HEK293 (cell line): ENCODE results near the gene SCN4A.
"Not testable (repeated sequence)": the region's sequence is repeated elsewhere in the genome, so short reads cannot be mapped to it uniquely, and the experiment has no call there.

ENCODE experiments used
- CTCF ChIA-PET: fragments of 350-600 bp; formaldehyde crosslinking; extraction: SDS; loops from one replicate; lab custom pipeline; 2021; ENCODE audit warnings: antibody characterized with exemption; lab: Yijun Ruan, JAX
- POLR2A ChIA-PET: fragments of 300-600 bp; formaldehyde crosslinking; extraction: SDS; loops from one replicate; lab custom pipeline; 2020; ENCODE audit warnings: antibody characterized with exemption, inconsistent platforms; lab: Yijun Ruan, JAX
- H3K27ac ChIP-seq: fragments of 200-500 bp; sonication (Bioruptor generic); 2 replicates; pipeline ENCODE4 v1.5.1; 2014; ENCODE audit warnings: low read depth, low read length, control low read depth, inconsistent platforms; ENCODE audit errors: extremely low read depth
- H3K36me3 ChIP-seq, 2 experiments: fragments of 200-500 bp in 1 of 2; sonication (Bioruptor generic) in 1 of 2; 1 replicate in 1 of 2; 2 replicates in 1 of 2; pipeline ENCODE4 v1.5.1; 2014 to 2017; ENCODE audit warnings: inconsistent platforms in 2 of 2, low read length in 2 of 2; ENCODE audit not compliant: control insufficient read depth in 2 of 2, insufficient read depth in 1 of 2
- H3K4me1 ChIP-seq: fragments of 200-500 bp; sonication (Bioruptor generic); 2 replicates; pipeline ENCODE4 v1.5.1; 2014; ENCODE audit warnings: mild to moderate bottlenecking, low read length, inconsistent platforms; ENCODE audit not compliant: control insufficient read depth, insufficient read depth
- H3K4me3 ChIP-seq: 2 replicates; pipeline ENCODE4 v1.5.1; 2011; ENCODE audit warnings: low read depth, mild to moderate bottlenecking, control low read depth, low read length, moderate library complexity
- H3K9me3 ChIP-seq: fragments of 200-500 bp; sonication (Bioruptor generic); 2 replicates; pipeline ENCODE4 v1.5.1; 2014; ENCODE audit warnings: low read depth, low read length, inconsistent platforms; ENCODE audit not compliant: control insufficient read depth, insufficient read depth
- KLF1 ChIP-seq: fragments of 450-650 bp; formaldehyde crosslinking; IDR thresholded peaks from 2 replicates; pipeline ENCODE4 v1.5.1; 2016; ENCODE audit warnings: missing biosample characterization, missing genetic modification characterization
- KLF9 ChIP-seq: fragments of 450-650 bp; formaldehyde crosslinking; IDR thresholded peaks from 2 replicates; pipeline ENCODE4 v1.5.1; 2016; ENCODE audit warnings: missing biosample characterization, missing genetic modification characterization, low read depth
- OSR2 ChIP-seq: fragments of 450-650 bp; formaldehyde crosslinking; IDR thresholded peaks from 2 replicates; pipeline ENCODE4 v1.5.1; 2016; ENCODE audit warnings: missing biosample characterization, missing genetic modification characterization
- ZBTB20 ChIP-seq: fragments of 450-650 bp; formaldehyde crosslinking; IDR thresholded peaks from 2 replicates; pipeline ENCODE4 v1.5.1; 2016; ENCODE audit warnings: missing biosample characterization, missing genetic modification characterization
- ZFHX2 ChIP-seq: fragments of 450-650 bp; formaldehyde crosslinking; conservative IDR thresholded peaks from 2 replicates; pipeline ENCODE4 v1.5.1; 2016; ENCODE audit warnings: missing biosample characterization, missing genetic modification characterization
- ZFP37 ChIP-seq: fragments of 450-650 bp; formaldehyde crosslinking; IDR thresholded peaks from 2 replicates; pipeline ENCODE4 v1.5.1; 2016; ENCODE audit warnings: missing biosample characterization, missing genetic modification characterization
- ZIC2 ChIP-seq: fragments of 450-650 bp; formaldehyde crosslinking; IDR thresholded peaks from 2 replicates; pipeline ENCODE4 v1.5.1; 2016; ENCODE audit warnings: missing biosample characterization, missing genetic modification characterization
- ZNF121 ChIP-seq: fragments of 450-650 bp; formaldehyde crosslinking; IDR thresholded peaks from 2 replicates; pipeline ENCODE4 v1.5.1; 2016; ENCODE audit warnings: missing biosample characterization, missing genetic modification characterization
- ZNF169 ChIP-seq: fragments of 450-650 bp; formaldehyde crosslinking; IDR thresholded peaks from 2 replicates; pipeline ENCODE4 v1.5.1; 2016; ENCODE audit warnings: missing biosample characterization, missing genetic modification characterization
- ZNF366 ChIP-seq: fragments of 450-650 bp; formaldehyde crosslinking; conservative IDR thresholded peaks from 2 replicates; pipeline ENCODE4 v1.5.1; 2016; ENCODE audit warnings: missing biosample characterization, missing genetic modification characterization
- ZNF548 ChIP-seq: fragments of 450-650 bp; formaldehyde crosslinking; IDR thresholded peaks from 2 replicates; pipeline ENCODE4 v1.5.1; 2016; ENCODE audit warnings: missing biosample characterization, missing genetic modification characterization
- ZNF558 ChIP-seq: fragments of 450-650 bp; formaldehyde crosslinking; IDR thresholded peaks from 2 replicates; pipeline ENCODE4 v1.5.1; 2016; ENCODE audit warnings: missing biosample characterization, missing genetic modification characterization
- ZSCAN30 ChIP-seq: fragments of 450-650 bp; IDR thresholded peaks from 2 replicates; pipeline ENCODE4 v1.5.1; 2018; ENCODE audit warnings: missing biosample characterization, mild to moderate bottlenecking, missing genetic modification characterization, moderate library complexity
- TF ChIP-seq, protein P1 (sequence below): fragments of 450-650 bp; formaldehyde crosslinking; IDR thresholded peaks from 2 replicates; pipeline ENCODE4 v1.5.1; 2016; ENCODE audit warnings: missing biosample characterization, missing genetic modification characterization
- TF ChIP-seq, protein P2 (sequence below): fragments of 450-650 bp; formaldehyde crosslinking; IDR thresholded peaks from 2 replicates; pipeline ENCODE4 v1.5.1; 2016; ENCODE audit warnings: missing biosample characterization, missing genetic modification characterization
- TF ChIP-seq, protein P3 (sequence below): fragments of 450-650 bp; formaldehyde crosslinking; IDR thresholded peaks from 2 replicates; pipeline ENCODE4 v1.5.1; 2016; ENCODE audit warnings: missing biosample characterization, missing genetic modification characterization
- TF ChIP-seq, protein P4 (sequence below): fragments of 450-650 bp; formaldehyde crosslinking; IDR thresholded peaks from 2 replicates; pipeline ENCODE4 v1.5.1; 2017; ENCODE audit warnings: missing biosample characterization, mild to moderate bottlenecking, missing genetic modification characterization, moderate library complexity
- TF ChIP-seq, protein P5 (sequence below): fragments of 450-650 bp; formaldehyde crosslinking; IDR thresholded peaks from 2 replicates; pipeline ENCODE4 v1.5.1; 2016; ENCODE audit warnings: missing biosample characterization, missing genetic modification characterization
- TF ChIP-seq, protein P6 (sequence below): fragments of 450-650 bp; formaldehyde crosslinking; IDR thresholded peaks from 2 replicates; pipeline ENCODE4 v1.5.1; 2017; ENCODE audit warnings: missing biosample characterization, missing genetic modification characterization

SCN4A gene

DNA sequence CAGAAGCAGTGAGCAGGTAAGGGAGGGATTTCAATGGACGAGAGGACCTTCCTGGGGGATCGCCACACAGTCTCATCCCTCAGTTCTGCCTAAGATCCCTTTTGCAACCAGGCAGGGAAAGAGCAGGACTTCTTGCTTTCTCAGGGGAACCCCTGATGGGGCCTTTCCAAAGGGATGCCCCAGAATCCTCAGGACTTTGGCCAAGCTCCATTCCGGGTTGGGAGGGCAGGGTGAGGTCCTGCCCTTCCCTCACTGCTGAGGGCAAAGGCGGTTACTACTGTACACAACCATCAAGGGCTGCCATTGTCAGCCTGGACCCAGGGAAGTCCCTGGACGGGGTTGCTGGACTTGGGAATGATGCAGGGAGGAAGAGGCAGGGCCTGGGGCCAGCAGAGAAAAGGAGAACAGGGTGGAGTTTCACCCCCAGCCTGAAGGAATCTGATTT is 35.1 kb upstream of the SCN4A start (continued):
- TF ChIP-seq, protein P1, sequence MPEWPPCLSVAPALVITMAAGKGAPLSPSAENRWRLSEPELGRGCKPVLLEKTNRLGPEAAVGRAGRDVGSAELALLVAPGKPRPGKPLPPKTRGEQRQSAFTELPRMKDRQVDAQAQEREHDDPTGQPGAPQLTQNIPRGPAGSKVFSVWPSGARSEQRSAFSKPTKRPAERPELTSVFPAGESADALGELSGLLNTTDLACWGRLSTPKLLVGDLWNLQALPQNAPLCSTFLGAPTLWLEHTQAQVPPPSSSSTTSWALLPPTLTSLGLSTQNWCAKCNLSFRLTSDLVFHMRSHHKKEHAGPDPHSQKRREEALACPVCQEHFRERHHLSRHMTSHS, result no peak
- TF ChIP-seq ZNF121 (tag by site-specific recombination), result no peak
- TF ChIP-seq, protein P2, sequence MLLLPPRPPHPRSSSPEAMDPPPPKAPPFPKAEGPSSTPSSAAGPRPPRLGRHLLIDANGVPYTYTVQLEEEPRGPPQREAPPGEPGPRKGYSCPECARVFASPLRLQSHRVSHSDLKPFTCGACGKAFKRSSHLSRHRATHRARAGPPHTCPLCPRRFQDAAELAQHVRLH (tag by site-specific recombination), result no peak
- TF ChIP-seq, protein P3, sequence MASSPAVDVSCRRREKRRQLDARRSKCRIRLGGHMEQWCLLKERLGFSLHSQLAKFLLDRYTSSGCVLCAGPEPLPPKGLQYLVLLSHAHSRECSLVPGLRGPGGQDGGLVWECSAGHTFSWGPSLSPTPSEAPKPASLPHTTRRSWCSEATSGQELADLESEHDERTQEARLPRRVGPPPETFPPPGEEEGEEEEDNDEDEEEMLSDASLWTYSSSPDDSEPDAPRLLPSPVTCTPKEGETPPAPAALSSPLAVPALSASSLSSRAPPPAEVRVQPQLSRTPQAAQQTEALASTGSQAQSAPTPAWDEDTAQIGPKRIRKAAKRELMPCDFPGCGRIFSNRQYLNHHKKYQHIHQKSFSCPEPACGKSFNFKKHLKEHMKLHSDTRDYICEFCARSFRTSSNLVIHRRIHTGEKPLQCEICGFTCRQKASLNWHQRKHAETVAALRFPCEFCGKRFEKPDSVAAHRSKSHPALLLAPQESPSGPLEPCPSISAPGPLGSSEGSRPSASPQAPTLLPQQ, result no peak
- TF ChIP-seq ZBTB20 (tag by site-specific recombination), result no peak
- TF ChIP-seq ZNF558 (tag by site-specific recombination), result no peak
- no peak for TF ChIP-seq ZNF548 (tag by site-specific recombination)

DNA sequence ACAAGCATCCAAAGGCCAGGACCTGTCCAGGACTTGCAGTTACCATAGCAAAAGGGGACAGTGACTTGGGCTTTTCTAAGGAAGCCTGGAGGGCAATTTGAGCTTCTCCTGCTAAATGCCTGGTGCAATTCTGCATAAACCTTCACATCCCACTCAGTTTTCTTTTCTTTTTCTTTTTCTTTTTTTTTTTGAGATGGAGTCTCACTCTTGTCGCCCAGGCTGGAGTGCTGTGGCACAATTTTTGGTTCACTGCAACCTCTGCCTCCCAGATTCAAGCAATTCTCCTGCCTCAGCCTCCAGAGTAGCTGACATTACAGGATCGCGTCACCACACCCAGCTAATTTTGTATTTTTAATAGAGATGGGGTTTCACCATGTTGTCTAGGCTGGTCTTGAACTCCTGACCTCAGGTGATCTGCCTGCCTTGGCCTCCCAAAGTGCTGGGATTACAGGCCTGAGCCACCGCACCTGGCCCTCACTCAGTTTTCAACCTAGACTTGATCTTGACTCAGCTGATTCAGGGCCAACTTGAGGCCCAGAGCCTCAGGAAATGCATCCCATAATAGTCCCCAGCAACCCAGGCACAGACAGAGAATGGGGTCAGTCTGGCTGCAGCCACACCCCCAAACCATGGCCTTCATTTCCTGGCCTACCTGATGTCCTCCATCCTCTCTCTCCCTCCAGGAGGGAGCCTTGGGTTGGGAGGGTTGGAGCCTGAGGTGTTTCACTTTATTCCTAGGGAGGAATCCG is 34.5 kb upstream of the SCN4A start:
- H3K27ac ChIP-seq, H3K36me3 ChIP-seq, H3K9me3 ChIP-seq, POLR2A ChIA-PET, H3K4me3 ChIP-seq, H3K4me1 ChIP-seq: not testable (repeated sequence)
- CTCF ChIA-PET, result interaction anchor here (1.0 to 2.3 kb wide), 3 partner anchors 18 to 133 kb away, joined by 3 to 10 read pairs (median 3); no protein-coding TSS in a partner anchor

DNA sequence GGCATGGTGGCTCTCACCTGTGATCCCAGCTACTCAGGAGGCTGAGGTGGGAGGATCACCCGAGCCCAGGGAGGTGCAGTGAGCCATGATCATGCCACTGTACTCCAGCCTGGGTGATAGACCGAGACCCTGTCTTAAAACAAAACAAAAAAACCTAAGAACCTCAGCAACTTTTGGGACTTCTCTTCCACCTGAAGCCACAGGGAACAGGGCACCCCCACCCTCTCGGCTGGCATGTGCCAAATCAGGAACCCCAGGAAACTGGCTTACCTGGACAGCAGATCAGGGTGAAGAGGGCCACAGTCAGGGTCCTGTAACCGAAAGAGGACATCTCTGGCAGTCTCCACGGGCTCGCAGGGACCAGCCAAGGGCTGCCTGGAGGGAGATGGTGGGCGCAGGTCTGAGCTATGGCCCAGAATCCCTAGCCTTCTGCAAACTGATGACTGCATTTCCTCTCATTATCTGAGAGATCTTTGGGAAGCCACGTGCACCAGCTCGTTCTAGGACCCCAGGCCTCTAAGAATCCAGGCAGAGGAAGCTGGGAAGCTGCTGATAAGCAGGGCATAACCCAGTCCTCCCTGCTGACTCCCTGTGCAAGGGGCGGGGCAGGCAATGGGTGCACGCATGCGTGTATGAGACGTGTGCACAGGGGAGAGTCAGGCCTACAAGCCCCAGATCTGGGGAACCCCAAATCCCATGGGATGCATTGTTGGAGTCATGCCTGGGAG is 33.8 kb upstream of the SCN4A start:
- Histone ChIP-seq H3K27ac (no peak overlapping the region), H3K4me1 (no peaks in the 10 kb centered on the region; the same call in 1 of the 2 replicates), H3K9me3 (no peaks in the 10 kb centered on the region), H3K36me3 (no peaks in the 10 kb centered on the region), H3K4me3 (no peak overlapping the region)
- TF ChIP-seq ZIC2 (tag by site-specific recombination), result peak; percentile 44
- TF ChIP-seq OSR2 (tag by site-specific recombination), result no peak
- no peak for TF ChIP-seq ZFP37 (tag by site-specific recombination)
- no peak for TF ChIP-seq ZNF169 (tag by site-specific recombination)
- TF ChIP-seq ZNF366, result no peak
- ChIA-PET CTCF (interaction anchor here (1.0 to 2.3 kb wide), 3 partner anchors 19 to 132 kb away, joined by 3 to 10 read pairs (median 3); no protein-coding TSS in a partner anchor), POLR2A (no interaction called here)

DNA sequence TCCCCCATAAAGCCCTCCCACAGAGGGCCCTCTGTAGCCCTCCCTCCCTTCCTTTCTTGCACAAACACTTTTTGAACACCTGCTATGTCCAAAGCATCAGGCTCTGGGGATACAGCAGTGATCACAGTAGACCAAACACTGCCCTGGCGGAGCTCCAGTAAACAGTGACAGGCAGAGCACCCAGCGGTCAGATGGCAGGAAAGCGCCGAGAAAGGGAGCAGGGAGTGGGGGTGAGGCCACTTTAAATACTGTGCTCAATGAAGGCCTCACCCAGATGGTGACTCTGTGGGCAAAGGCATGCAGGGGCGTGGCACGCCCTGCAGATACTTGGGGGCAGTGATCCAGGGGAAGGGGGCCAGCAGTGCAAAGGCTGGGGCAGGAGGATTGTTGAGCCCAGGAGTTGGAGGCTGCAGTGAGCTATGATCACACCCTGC is 33.0 kb upstream of the SCN4A start:
- H3K9me3 ChIP-seq, result no peaks in the 10 kb centered on the region
- H3K36me3 ChIP-seq, result no peaks in the 10 kb centered on the region
- no peak overlapping the region for H3K4me3 ChIP-seq
- no peak overlapping the region for H3K27ac ChIP-seq
- ChIA-PET POLR2A (no interaction called here), CTCF (interaction anchor here (0.6 to 2.3 kb wide), 6 partner anchors 11 to 579 kb away, joined by 3 to 10 read pairs (median 3); no protein-coding TSS in a partner anchor)
- no peaks in the 10 kb centered on the region; the same call in 1 of the 2 replicates for H3K4me1 ChIP-seq
- TF ChIP-seq ZSCAN30 (tag by site-specific recombination) (no peak), KLF9 (tag by site-specific recombination) (no peak), ZIC2 (tag by site-specific recombination) (peak; percentile 69), ZFHX2 (tag by site-specific recombination) (0 out of 2 replicates have a peak, but pooled peaks have one; percentile 5), KLF1 (tag by site-specific recombination) (peak; percentile 45; the same call in 1 of the 2 replicates)
- TF ChIP-seq, protein P4, sequence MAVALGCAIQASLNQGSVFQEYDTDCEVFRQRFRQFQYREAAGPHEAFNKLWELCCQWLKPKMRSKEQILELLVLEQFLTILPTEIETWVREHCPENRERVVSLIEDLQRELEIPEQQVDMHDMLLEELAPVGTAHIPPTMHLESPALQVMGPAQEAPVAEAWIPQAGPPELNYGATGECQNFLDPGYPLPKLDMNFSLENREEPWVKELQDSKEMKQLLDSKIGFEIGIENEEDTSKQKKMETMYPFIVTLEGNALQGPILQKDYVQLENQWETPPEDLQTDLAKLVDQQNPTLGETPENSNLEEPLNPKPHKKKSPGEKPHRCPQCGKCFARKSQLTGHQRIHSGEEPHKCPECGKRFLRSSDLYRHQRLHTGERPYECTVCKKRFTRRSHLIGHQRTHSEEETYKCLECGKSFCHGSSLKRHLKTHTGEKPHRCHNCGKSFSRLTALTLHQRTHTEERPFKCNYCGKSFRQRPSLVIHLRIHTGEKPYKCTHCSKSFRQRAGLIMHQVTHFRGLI, result no peak
- TF ChIP-seq, protein P5, sequence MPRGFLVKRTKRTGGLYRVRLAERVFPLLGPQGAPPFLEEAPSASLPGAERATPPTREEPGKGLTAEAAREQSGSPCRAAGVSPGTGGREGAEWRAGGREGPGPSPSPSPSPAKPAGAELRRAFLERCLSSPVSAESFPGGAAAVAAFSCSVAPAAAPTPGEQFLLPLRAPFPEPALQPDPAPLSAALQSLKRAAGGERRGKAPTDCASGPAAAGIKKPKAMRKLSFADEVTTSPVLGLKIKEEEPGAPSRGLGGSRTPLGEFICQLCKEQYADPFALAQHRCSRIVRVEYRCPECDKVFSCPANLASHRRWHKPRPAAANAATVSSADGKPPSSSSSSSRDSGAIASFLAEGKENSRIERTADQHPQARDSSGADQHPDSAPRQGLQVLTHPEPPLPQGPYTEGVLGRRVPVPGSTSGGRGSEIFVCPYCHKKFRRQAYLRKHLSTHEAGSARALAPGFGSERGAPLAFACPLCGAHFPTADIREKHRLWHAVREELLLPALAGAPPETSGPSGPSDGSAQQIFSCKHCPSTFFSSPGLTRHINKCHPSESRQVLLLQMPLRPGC, result no peak
- TF ChIP-seq, protein P6, sequence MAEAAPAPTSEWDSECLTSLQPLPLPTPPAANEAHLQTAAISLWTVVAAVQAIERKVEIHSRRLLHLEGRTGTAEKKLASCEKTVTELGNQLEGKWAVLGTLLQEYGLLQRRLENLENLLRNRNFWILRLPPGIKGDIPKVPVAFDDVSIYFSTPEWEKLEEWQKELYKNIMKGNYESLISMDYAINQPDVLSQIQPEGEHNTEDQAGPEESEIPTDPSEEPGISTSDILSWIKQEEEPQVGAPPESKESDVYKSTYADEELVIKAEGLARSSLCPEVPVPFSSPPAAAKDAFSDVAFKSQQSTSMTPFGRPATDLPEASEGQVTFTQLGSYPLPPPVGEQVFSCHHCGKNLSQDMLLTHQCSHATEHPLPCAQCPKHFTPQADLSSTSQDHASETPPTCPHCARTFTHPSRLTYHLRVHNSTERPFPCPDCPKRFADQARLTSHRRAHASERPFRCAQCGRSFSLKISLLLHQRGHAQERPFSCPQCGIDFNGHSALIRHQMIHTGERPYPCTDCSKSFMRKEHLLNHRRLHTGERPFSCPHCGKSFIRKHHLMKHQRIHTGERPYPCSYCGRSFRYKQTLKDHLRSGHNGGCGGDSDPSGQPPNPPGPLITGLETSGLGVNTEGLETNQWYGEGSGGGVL (tag by site-specific recombination), result no peak
- TF ChIP-seq, all 188 proteins: peak for 3
